ENCODE data around the gene WDR90.

The WDR90 gene

GRCh38 chr16:704552-705380 lies 55.6 kb downstream of the WDR90 start:
- Histone ChIP-seq H3K36me3 (ENCODE audit: control insufficient read depth in 2 of 2, insufficient read depth in 1 of 2, low read length in 2 of 2) (no peaks in the 10 kb centered on the region), H3K4me3 (ENCODE audit: low read depth, low read length) (no peak overlapping the region), H3K27ac (ENCODE audit: extremely low read depth, low read depth, low read length) (no peak overlapping the region), H3K9me3 (ENCODE audit: control insufficient read depth, insufficient read depth, low read depth, low read length) (no peaks in the 10 kb centered on the region), H3K4me1 (ENCODE audit: control insufficient read depth, insufficient read depth, low read length) (peaks cover under 1% of the 10 kb centered on the region; the same call in 1 of the 2 replicates)
- CTCF ChIA-PET = interaction anchor here (0.8 to 1.0 kb wide), 2 partner anchors 19 to 142 kb away, joined by 3 to 4 read pairs; no protein-coding TSS in a partner anchor
- POLR2A ChIA-PET = no interaction called here
- TF ChIP-seq, protein P1, sequence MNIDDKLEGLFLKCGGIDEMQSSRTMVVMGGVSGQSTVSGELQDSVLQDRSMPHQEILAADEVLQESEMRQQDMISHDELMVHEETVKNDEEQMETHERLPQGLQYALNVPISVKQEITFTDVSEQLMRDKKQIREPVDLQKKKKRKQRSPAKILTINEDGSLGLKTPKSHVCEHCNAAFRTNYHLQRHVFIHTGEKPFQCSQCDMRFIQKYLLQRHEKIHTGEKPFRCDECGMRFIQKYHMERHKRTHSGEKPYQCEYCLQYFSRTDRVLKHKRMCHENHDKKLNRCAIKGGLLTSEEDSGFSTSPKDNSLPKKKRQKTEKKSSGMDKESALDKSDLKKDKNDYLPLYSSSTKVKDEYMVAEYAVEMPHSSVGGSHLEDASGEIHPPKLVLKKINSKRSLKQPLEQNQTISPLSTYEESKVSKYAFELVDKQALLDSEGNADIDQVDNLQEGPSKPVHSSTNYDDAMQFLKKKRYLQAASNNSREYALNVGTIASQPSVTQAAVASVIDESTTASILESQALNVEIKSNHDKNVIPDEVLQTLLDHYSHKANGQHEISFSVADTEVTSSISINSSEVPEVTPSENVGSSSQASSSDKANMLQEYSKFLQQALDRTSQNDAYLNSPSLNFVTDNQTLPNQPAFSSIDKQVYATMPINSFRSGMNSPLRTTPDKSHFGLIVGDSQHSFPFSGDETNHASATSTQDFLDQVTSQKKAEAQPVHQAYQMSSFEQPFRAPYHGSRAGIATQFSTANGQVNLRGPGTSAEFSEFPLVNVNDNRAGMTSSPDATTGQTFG (tag by site-specific recombination; IDR thresholded peaks at IDR 0.05; ENCODE audit: borderline replicate concordance) = no peak
- TF ChIP-seq, protein P2, sequence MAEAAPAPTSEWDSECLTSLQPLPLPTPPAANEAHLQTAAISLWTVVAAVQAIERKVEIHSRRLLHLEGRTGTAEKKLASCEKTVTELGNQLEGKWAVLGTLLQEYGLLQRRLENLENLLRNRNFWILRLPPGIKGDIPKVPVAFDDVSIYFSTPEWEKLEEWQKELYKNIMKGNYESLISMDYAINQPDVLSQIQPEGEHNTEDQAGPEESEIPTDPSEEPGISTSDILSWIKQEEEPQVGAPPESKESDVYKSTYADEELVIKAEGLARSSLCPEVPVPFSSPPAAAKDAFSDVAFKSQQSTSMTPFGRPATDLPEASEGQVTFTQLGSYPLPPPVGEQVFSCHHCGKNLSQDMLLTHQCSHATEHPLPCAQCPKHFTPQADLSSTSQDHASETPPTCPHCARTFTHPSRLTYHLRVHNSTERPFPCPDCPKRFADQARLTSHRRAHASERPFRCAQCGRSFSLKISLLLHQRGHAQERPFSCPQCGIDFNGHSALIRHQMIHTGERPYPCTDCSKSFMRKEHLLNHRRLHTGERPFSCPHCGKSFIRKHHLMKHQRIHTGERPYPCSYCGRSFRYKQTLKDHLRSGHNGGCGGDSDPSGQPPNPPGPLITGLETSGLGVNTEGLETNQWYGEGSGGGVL (tag by site-specific recombination; IDR thresholded peaks at IDR 0.05) = no peak
- TF ChIP-seq ZNF776 (tag by site-specific recombination; IDR thresholded peaks at IDR 0.05; ENCODE audit: borderline replicate concordance) (no peak), ZNF362 (tag by site-specific recombination; IDR thresholded peaks at IDR 0.05) (no peak), OVOL3 (tag by site-specific recombination; IDR thresholded peaks at IDR 0.05) (no peak), KLF10 (tag by site-specific recombination; IDR thresholded peaks at IDR 0.05) (no peak), INSM2 (tag by site-specific recombination; IDR thresholded peaks at IDR 0.05) (no peak), ZNF791 (tag by site-specific recombination; IDR thresholded peaks at IDR 0.05) (no peak), ZNF513 (tag by site-specific recombination; IDR thresholded peaks at IDR 0.05) (no peak), ZNF354C (tag by site-specific recombination; IDR thresholded peaks at IDR 0.05; ENCODE audit: borderline replicate concordance, low read depth) (no peak)
- TF ChIP-seq, protein P3, sequence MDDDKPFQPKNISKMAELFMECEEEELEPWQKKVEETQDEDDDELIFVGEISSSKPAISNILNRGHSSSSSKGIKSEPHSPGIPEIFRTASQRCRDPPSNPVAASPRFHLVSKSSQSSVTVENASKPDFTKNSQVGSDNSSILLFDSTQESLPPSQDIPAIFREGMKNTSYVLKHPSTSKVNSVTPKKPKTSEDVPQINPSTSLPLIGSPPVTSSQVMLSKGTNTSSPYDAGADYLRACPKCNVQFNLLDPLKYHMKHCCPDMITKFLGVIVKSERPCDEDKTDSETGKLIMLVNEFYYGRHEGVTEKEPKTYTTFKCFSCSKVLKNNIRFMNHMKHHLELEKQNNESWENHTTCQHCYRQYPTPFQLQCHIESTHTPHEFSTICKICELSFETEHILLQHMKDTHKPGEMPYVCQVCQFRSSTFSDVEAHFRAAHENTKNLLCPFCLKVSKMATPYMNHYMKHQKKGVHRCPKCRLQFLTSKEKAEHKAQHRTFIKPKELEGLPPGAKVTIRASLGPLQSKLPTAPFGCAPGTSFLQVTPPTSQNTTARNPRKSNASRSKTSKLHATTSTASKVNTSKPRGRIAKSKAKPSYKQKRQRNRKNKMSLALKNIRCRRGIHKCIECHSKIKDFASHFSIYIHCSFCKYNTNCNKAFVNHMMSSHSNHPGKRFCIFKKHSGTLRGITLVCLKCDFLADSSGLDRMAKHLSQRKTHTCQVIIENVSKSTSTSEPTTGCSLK (tag by site-specific recombination; IDR thresholded peaks at IDR 0.05) = no peak
- TF ChIP-seq, protein P4, sequence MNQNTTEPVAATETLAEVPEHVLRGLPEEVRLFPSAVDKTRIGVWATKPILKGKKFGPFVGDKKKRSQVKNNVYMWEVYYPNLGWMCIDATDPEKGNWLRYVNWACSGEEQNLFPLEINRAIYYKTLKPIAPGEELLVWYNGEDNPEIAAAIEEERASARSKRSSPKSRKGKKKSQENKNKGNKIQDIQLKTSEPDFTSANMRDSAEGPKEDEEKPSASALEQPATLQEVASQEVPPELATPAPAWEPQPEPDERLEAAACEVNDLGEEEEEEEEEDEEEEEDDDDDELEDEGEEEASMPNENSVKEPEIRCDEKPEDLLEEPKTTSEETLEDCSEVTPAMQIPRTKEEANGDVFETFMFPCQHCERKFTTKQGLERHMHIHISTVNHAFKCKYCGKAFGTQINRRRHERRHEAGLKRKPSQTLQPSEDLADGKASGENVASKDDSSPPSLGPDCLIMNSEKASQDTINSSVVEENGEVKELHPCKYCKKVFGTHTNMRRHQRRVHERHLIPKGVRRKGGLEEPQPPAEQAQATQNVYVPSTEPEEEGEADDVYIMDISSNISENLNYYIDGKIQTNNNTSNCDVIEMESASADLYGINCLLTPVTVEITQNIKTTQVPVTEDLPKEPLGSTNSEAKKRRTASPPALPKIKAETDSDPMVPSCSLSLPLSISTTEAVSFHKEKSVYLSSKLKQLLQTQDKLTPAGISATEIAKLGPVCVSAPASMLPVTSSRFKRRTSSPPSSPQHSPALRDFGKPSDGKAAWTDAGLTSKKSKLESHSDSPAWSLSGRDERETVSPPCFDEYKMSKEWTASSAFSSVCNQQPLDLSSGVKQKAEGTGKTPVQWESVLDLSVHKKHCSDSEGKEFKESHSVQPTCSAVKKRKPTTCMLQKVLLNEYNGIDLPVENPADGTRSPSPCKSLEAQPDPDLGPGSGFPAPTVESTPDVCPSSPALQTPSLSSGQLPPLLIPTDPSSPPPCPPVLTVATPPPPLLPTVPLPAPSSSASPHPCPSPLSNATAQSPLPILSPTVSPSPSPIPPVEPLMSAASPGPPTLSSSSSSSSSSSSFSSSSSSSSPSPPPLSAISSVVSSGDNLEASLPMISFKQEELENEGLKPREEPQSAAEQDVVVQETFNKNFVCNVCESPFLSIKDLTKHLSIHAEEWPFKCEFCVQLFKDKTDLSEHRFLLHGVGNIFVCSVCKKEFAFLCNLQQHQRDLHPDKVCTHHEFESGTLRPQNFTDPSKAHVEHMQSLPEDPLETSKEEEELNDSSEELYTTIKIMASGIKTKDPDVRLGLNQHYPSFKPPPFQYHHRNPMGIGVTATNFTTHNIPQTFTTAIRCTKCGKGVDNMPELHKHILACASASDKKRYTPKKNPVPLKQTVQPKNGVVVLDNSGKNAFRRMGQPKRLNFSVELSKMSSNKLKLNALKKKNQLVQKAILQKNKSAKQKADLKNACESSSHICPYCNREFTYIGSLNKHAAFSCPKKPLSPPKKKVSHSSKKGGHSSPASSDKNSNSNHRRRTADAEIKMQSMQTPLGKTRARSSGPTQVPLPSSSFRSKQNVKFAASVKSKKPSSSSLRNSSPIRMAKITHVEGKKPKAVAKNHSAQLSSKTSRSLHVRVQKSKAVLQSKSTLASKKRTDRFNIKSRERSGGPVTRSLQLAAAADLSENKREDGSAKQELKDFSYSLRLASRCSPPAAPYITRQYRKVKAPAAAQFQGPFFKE (tag by site-specific recombination; IDR thresholded peaks at IDR 0.05; ENCODE audit: borderline replicate concordance) = no peak
- TF ChIP-seq, protein P5, sequence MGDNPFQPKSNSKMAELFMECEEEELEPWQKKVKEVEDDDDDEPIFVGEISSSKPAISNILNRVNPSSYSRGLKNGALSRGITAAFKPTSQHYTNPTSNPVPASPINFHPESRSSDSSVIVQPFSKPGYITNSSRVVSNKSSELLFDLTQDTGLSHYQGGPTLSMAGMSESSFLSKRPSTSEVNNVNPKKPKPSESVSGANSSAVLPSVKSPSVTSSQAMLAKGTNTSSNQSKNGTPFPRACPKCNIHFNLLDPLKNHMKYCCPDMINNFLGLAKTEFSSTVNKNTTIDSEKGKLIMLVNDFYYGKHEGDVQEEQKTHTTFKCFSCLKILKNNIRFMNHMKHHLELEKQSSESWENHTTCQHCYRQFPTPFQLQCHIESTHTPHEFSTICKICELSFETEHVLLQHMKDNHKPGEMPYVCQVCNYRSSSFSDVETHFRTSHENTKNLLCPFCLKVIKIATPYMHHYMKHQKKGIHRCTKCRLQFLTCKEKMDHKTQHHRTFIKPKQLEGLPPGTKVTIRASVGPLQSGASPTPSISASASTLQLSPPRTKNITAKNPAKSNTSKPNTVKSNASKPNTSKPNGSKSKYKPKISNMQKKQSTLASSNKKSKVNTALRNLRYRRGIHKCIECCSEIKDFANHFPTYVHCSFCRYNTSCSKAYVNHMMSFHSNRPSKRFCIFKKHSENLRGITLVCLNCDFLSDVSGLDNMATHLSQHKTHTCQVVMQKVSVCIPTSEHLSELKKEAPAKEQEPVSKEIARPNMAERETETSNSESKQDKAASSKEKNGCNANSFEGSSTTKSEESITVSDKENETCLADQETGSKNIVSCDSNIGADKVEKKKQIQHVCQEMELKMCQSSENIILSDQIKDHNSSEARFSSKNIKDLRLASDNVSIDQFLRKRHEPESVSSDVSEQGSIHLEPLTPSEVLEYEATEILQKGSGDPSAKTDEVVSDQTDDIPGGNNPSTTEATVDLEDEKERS (tag by site-specific recombination; IDR thresholded peaks at IDR 0.05) = no peak

Measured in HEK293 (cell line).